HG02870 (cell line): Measurements from ENCODE around the gene TICAM1.
"Not testable (repeated sequence)": the region's sequence is repeated elsewhere in the genome, so short reads cannot be mapped to it uniquely, and the experiment has no call there.

Source experiments
- ATAC-seq: cut with Tn5 transposase; IDR thresholded peaks from one replicate; pipeline ENCODE4 v1.9.1; 2021; ENCODE audit warnings: mild to moderate bottlenecking, moderate library complexity; ENCODE audit not compliant: unreplicated experiment

TICAM1 gene

GRCh38 chr19:4845975-4846374, 14.5 kb upstream of the TICAM1 start:
- not testable (repeated sequence) for ATAC-seq

GRCh38 chr19:4844348-4845179, 13.1 kb upstream of the TICAM1 start:
- ATAC-seq: no peak

GRCh38 chr19:4843647-4843965, 12.1 kb upstream of the TICAM1 start:
- no peak for ATAC-seq

- ATAC-seq: no peak
These were observed 7.7 kb upstream of the TICAM1 start for GRCh38 chr19:4839192-4839591.

- ATAC-seq: no peak
These were observed 1.3 kb upstream of the TICAM1 start for GRCh38 chr19:4832776-4833175.

GRCh38 chr19:4831979-4832340, 448 bp upstream of the TICAM1 start:
- not testable (repeated sequence) for ATAC-seq

GRCh38 chr19:4830768-4831265, 695 bp downstream of the TICAM1 start:
- ATAC-seq: no peak

- no peak for ATAC-seq
These were observed 1.2 kb downstream of the TICAM1 start for GRCh38 chr19:4830332-4830731.

- no peak for ATAC-seq
These were observed 2.4 kb downstream of the TICAM1 start for GRCh38 chr19:4829001-4829712.

- ATAC-seq: no peak
These were observed 7.9 kb downstream of the TICAM1 start for GRCh38 chr19:4823577-4823976.

- ATAC-seq: not testable (repeated sequence)
These were observed 9.2 kb downstream of the TICAM1 start for GRCh38 chr19:4822354-4822753.

GRCh38 chr19:4821265-4821664, 10.2 kb downstream of the TICAM1 start:
- no peak for ATAC-seq

GRCh38 chr19:4817467-4818277, 13.8 kb downstream of the TICAM1 start:
- no peak for ATAC-seq

GRCh38 chr19:4816950-4817278, 14.6 kb downstream of the TICAM1 start:
- ATAC-seq: no peak

- no peak for ATAC-seq
These were observed 15.1 kb downstream of the TICAM1 start for GRCh38 chr19:4816202-4816949.

GRCh38 chr19:4815426-4816201, 15.9 kb downstream of the TICAM1 start:
- ATAC-seq: no peak

GRCh38 chr19:4814625-4815425, 16.7 kb downstream of the TICAM1 start:
- no peak for ATAC-seq

GRCh38 chr19:4811328-4812131, 20.0 kb downstream of the TICAM1 start:
- ATAC-seq: no peak
